ENCODE measurements around the gene C1orf198.

C1orf198 gene

DNA sequence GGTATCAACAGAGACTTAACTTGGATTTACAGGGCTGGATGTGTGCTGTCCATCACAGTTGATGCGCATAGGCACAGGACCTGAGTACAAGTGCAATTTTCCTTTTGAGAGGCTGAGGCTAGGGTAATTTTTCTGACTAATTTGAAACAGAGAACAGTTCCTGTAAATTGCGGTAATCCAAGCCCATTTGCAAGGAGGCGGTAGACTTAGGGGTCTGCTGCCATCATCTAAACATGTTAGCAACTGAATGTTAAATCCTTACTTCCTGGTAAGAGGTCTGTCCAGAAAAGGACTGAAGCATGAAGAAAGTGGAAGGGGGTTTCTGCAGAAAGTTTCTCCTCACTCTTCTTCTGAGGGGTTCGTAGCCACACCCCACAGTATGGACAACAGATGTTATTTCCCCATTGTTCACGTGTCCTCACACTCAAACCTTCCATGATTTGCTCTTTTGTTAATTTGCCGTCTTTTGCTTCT, 23.7 kb upstream of the C1orf198 start:
- TF ChIP-seq, protein P1, sequence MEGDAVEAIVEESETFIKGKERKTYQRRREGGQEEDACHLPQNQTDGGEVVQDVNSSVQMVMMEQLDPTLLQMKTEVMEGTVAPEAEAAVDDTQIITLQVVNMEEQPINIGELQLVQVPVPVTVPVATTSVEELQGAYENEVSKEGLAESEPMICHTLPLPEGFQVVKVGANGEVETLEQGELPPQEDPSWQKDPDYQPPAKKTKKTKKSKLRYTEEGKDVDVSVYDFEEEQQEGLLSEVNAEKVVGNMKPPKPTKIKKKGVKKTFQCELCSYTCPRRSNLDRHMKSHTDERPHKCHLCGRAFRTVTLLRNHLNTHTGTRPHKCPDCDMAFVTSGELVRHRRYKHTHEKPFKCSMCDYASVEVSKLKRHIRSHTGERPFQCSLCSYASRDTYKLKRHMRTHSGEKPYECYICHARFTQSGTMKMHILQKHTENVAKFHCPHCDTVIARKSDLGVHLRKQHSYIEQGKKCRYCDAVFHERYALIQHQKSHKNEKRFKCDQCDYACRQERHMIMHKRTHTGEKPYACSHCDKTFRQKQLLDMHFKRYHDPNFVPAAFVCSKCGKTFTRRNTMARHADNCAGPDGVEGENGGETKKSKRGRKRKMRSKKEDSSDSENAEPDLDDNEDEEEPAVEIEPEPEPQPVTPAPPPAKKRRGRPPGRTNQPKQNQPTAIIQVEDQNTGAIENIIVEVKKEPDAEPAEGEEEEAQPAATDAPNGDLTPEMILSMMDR (conservative IDR thresholded peaks at IDR 0.05): no peak
- H3K27ac ChIP-seq: no peak overlapping the region

DNA sequence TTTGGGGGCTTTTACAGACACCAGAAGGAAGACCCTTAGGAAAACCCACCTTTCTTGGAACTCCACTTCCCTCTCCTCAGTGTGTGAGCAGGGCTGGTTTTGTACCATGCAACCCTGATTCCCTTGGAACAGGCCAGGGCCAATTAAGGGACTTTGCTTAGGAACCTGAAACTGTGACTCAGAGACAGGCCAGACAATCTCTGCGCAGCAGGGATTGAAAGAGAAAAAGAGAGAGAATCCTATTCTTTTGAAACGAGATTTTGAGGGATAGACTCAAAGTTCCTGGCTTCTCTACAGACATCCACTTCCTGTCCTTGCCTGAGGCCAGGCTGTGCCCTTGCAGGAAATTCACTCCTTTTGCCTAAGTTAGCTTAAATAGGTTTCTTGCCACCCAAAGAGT, 23.1 kb upstream of the C1orf198 start:
- TF ChIP-seq, protein P1 (conservative IDR thresholded peaks at IDR 0.05): no peak
- H3K27ac ChIP-seq: no peak overlapping the region

DNA sequence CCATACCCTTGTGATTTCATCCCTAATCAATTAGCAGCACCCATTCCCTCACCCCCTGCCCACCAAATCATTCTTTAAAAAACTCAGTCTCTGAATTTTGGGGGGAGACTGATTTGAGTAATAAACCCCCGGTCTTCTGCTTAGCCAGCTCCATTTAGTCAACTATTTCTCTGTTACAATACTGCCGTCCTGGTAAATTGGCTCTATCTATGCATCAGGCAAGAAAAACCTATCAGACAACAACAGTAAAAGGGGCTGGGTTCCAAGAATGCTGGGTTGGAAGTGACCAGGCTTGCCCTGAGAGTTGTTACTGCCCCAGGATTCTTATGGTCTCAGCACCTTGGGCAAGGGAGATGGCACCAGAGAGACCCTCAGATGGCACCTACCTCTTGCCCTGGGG, 16.3 kb upstream of the C1orf198 start:
- H3K27ac ChIP-seq: no peak overlapping the region
- TF ChIP-seq, protein P1 (conservative IDR thresholded peaks at IDR 0.05): no peak

DNA sequence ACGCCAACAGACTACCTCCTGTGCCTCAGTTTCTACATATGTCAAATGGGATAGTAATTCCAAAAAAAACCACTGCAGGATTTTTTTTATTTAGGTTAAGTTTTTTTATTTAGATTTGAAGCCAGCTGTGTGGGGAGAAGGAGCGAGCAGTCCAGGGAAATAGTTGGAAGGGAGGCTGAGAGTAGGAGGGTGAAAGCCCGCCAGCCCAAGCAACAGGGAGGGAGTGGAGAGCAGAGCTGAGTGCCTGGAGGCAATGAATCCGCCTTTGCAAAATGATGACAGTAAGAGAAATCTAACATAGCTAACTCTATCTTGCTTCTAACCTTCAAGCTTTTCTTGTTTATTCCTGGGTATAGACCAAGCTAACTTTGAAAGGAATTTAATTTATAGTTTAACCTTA, 15.6 kb upstream of the C1orf198 start:
- TF ChIP-seq, protein P1 (conservative IDR thresholded peaks at IDR 0.05): no peak
- no peak overlapping the region for H3K27ac ChIP-seq

GRCh38 chr1:230879778-230880177, 11.5 kb upstream of the C1orf198 start:
- TF ChIP-seq, protein P1 (conservative IDR thresholded peaks at IDR 0.05): no peak

GRCh38 chr1:230878591-230878990, 10.3 kb upstream of the C1orf198 start:
- H3K27ac ChIP-seq: no peak overlapping the region
- TF ChIP-seq, protein P1 (conservative IDR thresholded peaks at IDR 0.05): no peak

More at GRCh38 chr1:230879778-230880177, 11.5 kb upstream of the C1orf198 start:
- no peak overlapping the region for H3K27ac ChIP-seq

DNA sequence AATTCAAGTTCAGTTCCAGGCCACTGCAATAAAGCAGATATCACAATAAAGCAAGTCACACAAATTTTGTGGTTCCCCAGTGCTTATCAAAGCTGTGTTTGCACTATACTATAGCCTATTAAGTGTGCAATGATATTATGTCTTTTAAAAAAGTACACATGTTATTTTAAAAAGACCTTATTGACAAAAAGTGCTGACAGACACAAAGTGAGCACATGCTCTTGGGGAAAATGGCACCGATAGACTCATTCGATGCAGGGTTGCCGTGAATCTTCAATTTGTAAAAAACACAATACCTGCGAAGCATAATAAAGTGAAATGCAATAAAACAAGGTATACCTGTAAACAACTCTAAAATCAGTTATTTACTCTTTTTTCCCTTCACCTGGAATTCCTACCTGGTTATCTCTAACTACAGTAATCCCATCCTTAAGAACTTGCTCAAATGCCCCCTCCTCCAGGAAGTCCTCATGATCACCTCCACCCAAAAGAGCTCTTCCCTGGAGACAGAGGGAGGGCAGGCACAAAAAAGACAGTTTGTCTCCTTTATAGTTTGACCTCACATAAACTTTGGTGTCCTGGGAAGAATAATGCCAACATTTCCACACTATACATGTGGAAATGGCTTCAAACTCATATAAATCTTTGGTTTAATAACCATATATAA, 9.7 kb upstream of the C1orf198 start:
- H3K27ac ChIP-seq: no peak overlapping the region
- TF ChIP-seq, protein P1 (conservative IDR thresholded peaks at IDR 0.05): no peak
